Neuronal stem cell (in vitro differentiated cells): ENCODE results near the gene PARP3.
A peak's percentile ranks its signal among the peaks of the same experiment; 100 is the strongest.

Source experiments
- DNase-seq: peaks from one replicate; pipeline ENCODE4 v3.0.0-alpha.2; 2013; ENCODE audit warnings: low spot score
- H2AFZ ChIP-seq: one replicate; pipeline ENCODE4 v1.6.1; 2013; ENCODE audit warnings: mild to moderate bottlenecking, low read length, inconsistent platforms
- H2AK5ac ChIP-seq: 2 replicates; pipeline ENCODE4 v1.6.1; 2013; ENCODE audit warnings: low read depth, mild to moderate bottlenecking, inconsistent platforms, low read length, moderate library complexity, mixed read lengths
- H2BK120ac ChIP-seq: 2 replicates; pipeline ENCODE4 v1.6.1; 2013; ENCODE audit warnings: low read depth, mild to moderate bottlenecking, inconsistent platforms, low read length, moderate library complexity, mixed read lengths
- H2BK12ac ChIP-seq: one replicate; pipeline ENCODE4 v1.6.1; 2013; ENCODE audit warnings: low read length, inconsistent platforms
- H2BK15ac ChIP-seq: 2 replicates; pipeline ENCODE4 v1.6.1; 2013; ENCODE audit warnings: mild to moderate bottlenecking, low read length, inconsistent platforms, mixed read lengths
- H2BK5ac ChIP-seq: one replicate; pipeline ENCODE4 v1.6.1; 2013; ENCODE audit warnings: inconsistent platforms, mild to moderate bottlenecking, low read length, moderate library complexity
- H3K14ac ChIP-seq: one replicate; pipeline ENCODE4 v1.6.1; 2013; ENCODE audit warnings: low read length, inconsistent platforms
- H3K18ac ChIP-seq: 2 replicates; pipeline ENCODE4 v1.6.1; 2013; ENCODE audit warnings: low read length, inconsistent platforms
- H3K23ac ChIP-seq: 2 replicates; pipeline ENCODE4 v1.6.1; 2013; ENCODE audit warnings: low read depth, mild to moderate bottlenecking, mixed read lengths, low read length, inconsistent platforms; ENCODE audit not compliant: poor library complexity
- H3K27ac ChIP-seq: replicated peaks from 3 replicates; pipeline ENCODE4 v1.5.1; 2013; ENCODE audit warnings: low read length, inconsistent platforms
- H3K27me3 ChIP-seq, 3 experiments: 2 replicates each; pipeline ENCODE4 v1.6.1; 2013; ENCODE audit warnings: low read length in 3 of 3, mild to moderate bottlenecking in 2 of 3, inconsistent platforms in 1 of 3, low read depth in 1 of 3, mixed read lengths in 1 of 3, moderate library complexity in 1 of 3; ENCODE audit not compliant: control insufficient read depth in 3 of 3, insufficient read depth in 3 of 3
- H3K36me3 ChIP-seq, 2 donors: replicated peaks in 1 of 2; 2 replicates each; pipeline ENCODE4 v1.6.1; 2013; ENCODE audit warnings: low read length in 2 of 2; ENCODE audit not compliant: control insufficient read depth in 2 of 2, insufficient read depth in 2 of 2
- H3K4ac ChIP-seq: 2 replicates; pipeline ENCODE4 v1.6.1; 2013; ENCODE audit warnings: inconsistent platforms, mild to moderate bottlenecking, low read length, moderate library complexity
- H3K4me1 ChIP-seq, 2 donors: 1 replicate in 1 of 2; 2 replicates in 1 of 2; pipeline ENCODE4 v1.6.1; 2013; ENCODE audit warnings: low read length in 2 of 2, low read depth in 1 of 2; ENCODE audit not compliant: control insufficient read depth in 2 of 2, insufficient read depth in 1 of 2
- H3K4me2 ChIP-seq: one replicate; pipeline ENCODE4 v1.6.1; 2013; ENCODE audit warnings: mild to moderate bottlenecking, low read length, inconsistent platforms; ENCODE audit not compliant: insufficient read depth, poor library complexity, severe bottlenecking
- H3K4me3 ChIP-seq, 2 donors: 2 replicates each; pipeline ENCODE4 v1.5.1; 2013; ENCODE audit warnings: low read length in 2 of 2, mild to moderate bottlenecking in 2 of 2, inconsistent platforms in 1 of 2, moderate library complexity in 1 of 2
- H3K79me1 ChIP-seq: one replicate; pipeline ENCODE4 v1.6.1; 2013; ENCODE audit warnings: low read depth, mild to moderate bottlenecking, inconsistent platforms, low read length, moderate library complexity
- H3K9ac ChIP-seq: one replicate; pipeline ENCODE4 v1.6.1; 2013; ENCODE audit warnings: mild to moderate bottlenecking, low read depth, low read length, inconsistent platforms; ENCODE audit not compliant: poor library complexity
- H3K9me3 ChIP-seq, 2 donors: replicated peaks in 1 of 2; 2 replicates each; pipeline versions ENCODE3 to v1.6.1; 2013; ENCODE audit warnings: low read length in 2 of 2, mild to moderate bottlenecking in 2 of 2, inconsistent platforms in 1 of 2, low read depth in 1 of 2, mixed read lengths in 1 of 2, moderate library complexity in 1 of 2; ENCODE audit not compliant: control insufficient read depth in 2 of 2, insufficient read depth in 1 of 2
- H4K8ac ChIP-seq: one replicate; pipeline ENCODE4 v1.6.1; 2013; ENCODE audit warnings: low read depth, mild to moderate bottlenecking, inconsistent platforms, low read length, moderate library complexity
- H4K91ac ChIP-seq: one replicate; pipeline ENCODE4 v1.6.1; 2013; ENCODE audit warnings: low read length, low read depth, mild to moderate bottlenecking, inconsistent platforms; ENCODE audit not compliant: poor library complexity
- WGBS, 2 donors: extraction: QIAGEN DNeasy Blood & Tissue Kit; methylation state at CpG; one replicate each; pipeline ENCODE4 v1.1.7; 2013; ENCODE audit warnings: missing lambda C conversion rate in 2 of 2, mixed read lengths in 1 of 2; ENCODE audit not compliant: insufficient read length in 2 of 2, insufficient replicate concordance in 1 of 2; ENCODE audit errors: extremely low coverage in 2 of 2; 5-methylcytosine and 5-hydroxymethylcytosine counted together

The PARP3 gene

DNA sequence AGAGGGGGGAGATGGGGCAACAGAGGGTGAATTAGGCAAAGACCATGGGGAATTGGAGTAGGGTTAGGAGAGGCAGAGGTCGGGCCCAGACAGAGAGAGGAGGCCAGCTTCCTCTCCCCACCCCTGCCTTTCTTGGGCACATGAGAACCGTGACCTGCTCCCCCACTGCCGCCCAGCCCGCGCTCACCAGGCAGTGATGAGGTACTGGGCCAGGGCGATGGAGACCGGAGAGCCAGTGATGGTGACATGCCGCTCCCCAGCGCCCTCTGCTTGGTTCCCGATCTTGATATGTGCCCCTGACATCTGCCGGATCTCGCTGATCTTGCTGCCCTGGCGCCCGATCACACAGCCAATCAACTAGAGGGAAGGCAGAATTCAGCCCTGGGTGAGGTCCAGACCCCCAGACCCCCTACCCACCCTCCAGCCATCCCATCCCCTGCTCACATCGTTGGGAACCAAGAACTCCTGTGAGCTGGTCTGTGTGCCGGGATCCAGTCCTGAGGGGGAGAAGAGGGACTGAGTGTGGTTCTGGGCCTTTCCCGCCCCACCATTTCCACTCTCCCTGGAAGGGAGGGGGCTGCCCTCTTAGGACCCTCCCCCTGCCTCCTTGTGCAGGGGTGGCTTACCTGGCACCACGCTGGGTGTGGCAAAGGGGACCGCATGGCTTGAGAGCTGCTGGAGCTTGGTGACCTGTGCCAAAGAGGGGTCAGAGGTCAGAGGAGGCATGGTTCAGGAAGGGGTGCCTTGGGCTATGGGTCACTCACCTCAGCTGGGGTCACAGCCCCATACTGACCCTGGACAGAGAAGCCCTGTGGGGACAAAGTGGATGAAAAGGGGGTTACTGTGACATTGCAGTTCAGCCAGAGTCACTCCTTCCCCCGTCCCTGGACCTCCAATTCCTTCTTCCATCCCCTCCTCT lies 16.7 kb downstream of the PARP3 start:
- no peak overlapping the region for H3K27ac ChIP-seq
- no peak overlapping the region for H4K8ac ChIP-seq
- no peak overlapping the region for H3K4me2 ChIP-seq
- no peak for DNase-seq
- H3K9ac ChIP-seq, result no peak overlapping the region
- H3K23ac ChIP-seq, result no peak overlapping the region
- no peak overlapping the region for H3K14ac ChIP-seq
- H2AFZ ChIP-seq, result no peak overlapping the region
- H3K4me1 ChIP-seq, result peaks cover 0 to 31% of the 10 kb centered on the region in 2 donors
- H3K18ac ChIP-seq, result no peak overlapping the region
- peaks cover 0 to 23% (median 11%) of the 10 kb centered on the region in 3 experiments for H3K27me3 ChIP-seq
- peaks cover 4% of the 10 kb centered on the region for H3K79me1 ChIP-seq
- H2BK15ac ChIP-seq, result no peak overlapping the region
- no CpG with 5 or more reads among the region's 20 CpGs for WGBS, 2 donors
- H2BK5ac ChIP-seq, result no peak overlapping the region
- H3K36me3 ChIP-seq, result peaks cover 23 to 47% of the 10 kb centered on the region in 2 donors
- H3K9me3 ChIP-seq, result peaks cover 0 to 11% of the 10 kb centered on the region in 2 donors
- H3K4me3 ChIP-seq, result no peak overlapping the region
- H2AK5ac ChIP-seq, result peak overlapping the region; percentile 50
- H2BK12ac ChIP-seq, result no peak overlapping the region
- H3K4ac ChIP-seq, result no peak overlapping the region
- H2BK120ac ChIP-seq, result peak overlapping the region; percentile 16
- H4K91ac ChIP-seq, result no peak overlapping the region

DNA sequence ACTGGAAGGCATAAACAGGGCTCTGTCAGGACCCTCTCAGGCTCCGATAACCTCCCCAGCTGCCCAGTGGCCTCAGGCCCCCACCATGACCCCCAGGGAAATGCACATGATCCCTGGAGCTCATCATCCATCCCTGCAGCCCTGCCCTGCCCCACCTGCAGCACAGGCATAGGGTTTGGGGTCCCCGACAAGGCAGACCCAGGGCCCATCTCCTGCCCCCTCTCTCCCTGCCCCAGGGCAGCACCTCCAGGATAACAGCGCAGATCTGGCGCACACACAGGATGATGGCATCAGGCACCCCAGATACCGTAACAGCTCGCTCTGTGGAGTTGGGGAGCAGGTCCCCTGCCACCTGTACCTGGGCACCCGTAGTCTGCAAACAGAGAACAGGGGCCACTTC lies 17.5 kb downstream of the PARP3 start:
- H3K27ac ChIP-seq, result no peak overlapping the region
- H3K4ac ChIP-seq, result no peak overlapping the region
- H2BK120ac ChIP-seq, result no peak overlapping the region
- no CpG with 5 or more reads among the region's 7 CpGs for WGBS, 2 donors
- peaks cover 4% of the 10 kb centered on the region for H3K79me1 ChIP-seq
- no peak overlapping the region for H2AFZ ChIP-seq
- H3K4me2 ChIP-seq, result no peak overlapping the region
- no peak overlapping the region for H3K18ac ChIP-seq
- peaks cover 0 to 11% of the 10 kb centered on the region in 2 donors for H3K9me3 ChIP-seq
- H3K9ac ChIP-seq, result no peak overlapping the region
- H3K27me3 ChIP-seq, result peaks cover 0 to 15% (median 11%) of the 10 kb centered on the region in 3 experiments
- H3K14ac ChIP-seq, result no peak overlapping the region
- no peak overlapping the region for H2BK12ac ChIP-seq
- H2BK15ac ChIP-seq, result no peak overlapping the region
- H3K4me3 ChIP-seq, result peak overlapping the region in 1 of 2 donors; percentile 16
- H2AK5ac ChIP-seq, result no peak overlapping the region
- H3K4me1 ChIP-seq, result peaks cover 4 to 37% of the 10 kb centered on the region in 2 donors
- H4K91ac ChIP-seq, result no peak overlapping the region
- no peak overlapping the region for H4K8ac ChIP-seq
- no peak overlapping the region for H2BK5ac ChIP-seq
- no peak for DNase-seq
- H3K36me3 ChIP-seq, result peaks cover 23 to 47% of the 10 kb centered on the region in 2 donors
- H3K23ac ChIP-seq, result peak overlapping the region; percentile 4

DNA sequence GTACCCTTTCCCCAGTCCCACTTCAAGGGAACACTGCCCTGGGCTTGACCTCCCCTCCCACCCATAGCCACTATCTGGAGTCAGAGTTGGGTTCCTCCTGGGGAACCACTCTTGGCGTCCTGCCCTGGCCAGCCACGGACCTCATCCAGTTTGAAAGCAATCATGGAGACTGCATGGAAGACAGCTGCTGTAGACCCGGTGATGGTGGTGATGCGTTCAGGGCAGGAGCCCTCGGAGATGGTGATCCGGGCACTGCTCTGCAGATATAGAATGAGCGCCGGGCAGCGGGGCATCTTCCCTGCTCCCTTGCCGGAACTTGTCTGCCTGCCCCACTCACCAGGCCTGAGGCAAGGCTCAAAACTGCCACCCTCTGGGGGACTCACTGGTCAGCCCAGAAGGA lies 18.2 kb downstream of the PARP3 start:
- H3K36me3 ChIP-seq, result peaks cover 23 to 47% of the 10 kb centered on the region in 2 donors
- no peak overlapping the region for H2BK15ac ChIP-seq
- no peak overlapping the region for H3K4me3 ChIP-seq
- DNase-seq, result no peak
- no peak overlapping the region for H3K14ac ChIP-seq
- no peak overlapping the region for H3K4me2 ChIP-seq
- peaks cover 0 to 8% (median 5%) of the 10 kb centered on the region in 3 experiments for H3K27me3 ChIP-seq
- peaks cover 12 to 42% of the 10 kb centered on the region in 2 donors for H3K4me1 ChIP-seq
- no peak overlapping the region for H2BK5ac ChIP-seq
- peaks cover 5% of the 10 kb centered on the region for H3K79me1 ChIP-seq
- H2BK12ac ChIP-seq, result no peak overlapping the region
- H3K9ac ChIP-seq, result no peak overlapping the region
- H4K91ac ChIP-seq, result no peak overlapping the region
- H2AK5ac ChIP-seq, result no peak overlapping the region
- H3K9me3 ChIP-seq, result peaks cover 0 to 5% of the 10 kb centered on the region in 2 donors
- no peak overlapping the region for H2BK120ac ChIP-seq
- no peak overlapping the region for H4K8ac ChIP-seq
- H3K23ac ChIP-seq, result no peak overlapping the region
- no peak overlapping the region for H3K18ac ChIP-seq
- H3K4ac ChIP-seq, result no peak overlapping the region
- H3K27ac ChIP-seq, result no peak overlapping the region
- no CpG with 5 or more reads among the region's 10 CpGs for WGBS, 2 donors
- H2AFZ ChIP-seq, result no peak overlapping the region

GRCh38 chr3:51961011-51961410 lies 18.8 kb downstream of the PARP3 start:
- Histone ChIP-seq H3K4me1 (peaks cover 18 to 42% of the 10 kb centered on the region in 2 donors), H3K4ac (no peak overlapping the region), H3K18ac (no peak overlapping the region), H3K9me3 (peaks cover 0 to 2% of the 10 kb centered on the region in 2 donors), H3K4me2 (no peak overlapping the region), H2BK120ac (no peak overlapping the region), H4K8ac (no peak overlapping the region), H2AK5ac (peak overlapping the region; percentile 14), H2BK12ac (no peak overlapping the region), H3K27ac (no peak overlapping the region), H3K36me3 (peaks cover 23 to 47% of the 10 kb centered on the region in 2 donors), H3K14ac (no peak overlapping the region), H3K27me3 (peaks cover 0 to 2% (median 0%) of the 10 kb centered on the region in 3 experiments), H4K91ac (no peak overlapping the region), H3K23ac (peak overlapping the region; percentile 46), H3K9ac (peak overlapping the region; percentile 55), H3K4me3 (no peak overlapping the region), H2AFZ (no peak overlapping the region), H2BK15ac (peak overlapping the region; percentile 25), H2BK5ac (no peak overlapping the region), H3K79me1 (peaks cover 6% of the 10 kb centered on the region)
- no CpG with 5 or more reads among the region's 18 CpGs for WGBS, 2 donors
- no peak for DNase-seq
